OCI-LY7 (cell line): ENCODE results near the gene GRAP2. TPM values are rescaled to one million over a fixed set of nuclear protein-coding genes. Genes with fewer than 3 reads are reported as not detected.

Source experiments
- BruUV-seq: library from RNA; stranded (reverse); fragments of 400-500 nt; replicated peaks from 2 replicates; lab custom pipeline; 2021; lab: Mats Ljungman, UMichigan
- CTCF ChIA-PET: fragments of 300-600 bp; sonication (Branson Sonifier 250); formaldehyde crosslinking; loops from one replicate; lab custom pipeline; 2022; ENCODE audit warnings: antibody characterized with exemption; ENCODE audit not compliant: unreplicated experiment; lab: Charles Lee
- POLR2A ChIA-PET: fragments of 300-600 bp; sonication (Branson Sonifier 250); formaldehyde crosslinking; loops from one replicate; lab custom pipeline; 2022; ENCODE audit warnings: antibody characterized with exemption; lab: Charles Lee
- DNase-seq: peaks from one replicate; pipeline ENCODE4 v3.0.0-alpha.2; 2015; ENCODE audit warnings: low spot score
- H2AFZ ChIP-seq: fragments of 200-600 bp; sonication (generic), shearing (Covaris generic); 2 replicates; pipeline ENCODE4 v1.6.1; 2014; ENCODE audit warnings: mild to moderate bottlenecking, antibody characterized with exemption, low read length, moderate library complexity
- H3K27ac ChIP-seq: fragments of 200-600 bp; sonication (generic); 2 replicates; pipeline ENCODE4 v1.5.1; 2014; ENCODE audit warnings: mixed run types, low read depth, mild to moderate bottlenecking, moderate library complexity, low read length, inconsistent platforms; ENCODE audit not compliant: poor library complexity, severe bottlenecking
- H3K36me3 ChIP-seq: fragments of 200-600 bp; sonication (generic); 2 replicates; pipeline ENCODE4 v1.6.1; 2014; ENCODE audit warnings: mild to moderate bottlenecking, antibody characterized with exemption, low read length, moderate library complexity, mixed read lengths; ENCODE audit not compliant: insufficient read depth
- H3K4me1 ChIP-seq: fragments of 200-600 bp; sonication (generic); 2 replicates; pipeline ENCODE4 v1.5.1; 2014; ENCODE audit warnings: mild to moderate bottlenecking, low read length; ENCODE audit not compliant: insufficient read depth, poor library complexity, severe bottlenecking
- H3K4me2 ChIP-seq: fragments of 200-600 bp; sonication (generic); 2 replicates; pipeline ENCODE4 v1.6.1; 2014; ENCODE audit warnings: mild to moderate bottlenecking, low read length
- H3K4me3 ChIP-seq: fragments of 200-600 bp; sonication (generic); 2 replicates; pipeline ENCODE4 v1.5.1; 2014; ENCODE audit warnings: mild to moderate bottlenecking, low read depth, low read length; ENCODE audit not compliant: poor library complexity, severe bottlenecking
- H3K79me2 ChIP-seq: fragments of 200-600 bp; sonication (generic); 2 replicates; pipeline ENCODE4 v1.6.1; 2016; ENCODE audit warnings: low read depth, mild to moderate bottlenecking, low read length, moderate library complexity, mixed read lengths; ENCODE audit not compliant: insufficient read depth
- H3K9me2 ChIP-seq: fragments of 200-600 bp; sonication (generic); 2 replicates; pipeline ENCODE4 v1.6.1; 2016; ENCODE audit warnings: mild to moderate bottlenecking, low read length, mixed read lengths; ENCODE audit not compliant: insufficient read depth
- H3K9me3 ChIP-seq: fragments of 200-600 bp; sonication (generic); 2 replicates; pipeline ENCODE4 v1.6.1; 2014; ENCODE audit warnings: mild to moderate bottlenecking, mixed run types, low read length, mixed read lengths
- H4K20me1 ChIP-seq: fragments of 200-600 bp; sonication (generic); 2 replicates; pipeline ENCODE4 v1.6.1; 2014; ENCODE audit warnings: mild to moderate bottlenecking, antibody characterized with exemption, low read length, moderate library complexity, mixed read lengths; ENCODE audit not compliant: insufficient read depth
- EZH2phosphoT487 ChIP-seq: fragments of 200-600 bp; sonication (generic); IDR thresholded peaks from 2 replicates; pipeline ENCODE4 v1.6.1; 2018; ENCODE audit warnings: low read depth, borderline replicate concordance, mild to moderate bottlenecking, mixed run types, antibody characterized with exemption, low read length, moderate library complexity, mixed read lengths
- intact Hi-C: fragments of 100-400 bp; cut with micrococcal nuclease; formaldehyde crosslinking; loops from one replicate; pipeline ENCODE4 v1.10.0; 2022; ENCODE audit not compliant: unreplicated experiment
- total RNA-seq, 2 experiments: library from RNA; depleted of rRNA in 1 of 2; stranded (reverse); fragments of >200 nt in 1 of 2; shearing (Covaris generic) in 1 of 2; gene quantifications; 2 replicates each; pipeline ENCODE4 v1.2.3, GENCODE V29; 2014 to 2022
- TF ChIP-seq, protein P1 (sequence below): fragments of 200-600 bp; sonication (generic); conservative IDR thresholded peaks from 2 replicates; pipeline ENCODE4 v1.5.1; 2014; ENCODE audit warnings: mild to moderate bottlenecking, antibody characterized with exemption, low read length, moderate library complexity, mixed read lengths

GRAP2 gene
- total RNA-seq, 2 experiments from 2014 or later = not detected

DNA sequence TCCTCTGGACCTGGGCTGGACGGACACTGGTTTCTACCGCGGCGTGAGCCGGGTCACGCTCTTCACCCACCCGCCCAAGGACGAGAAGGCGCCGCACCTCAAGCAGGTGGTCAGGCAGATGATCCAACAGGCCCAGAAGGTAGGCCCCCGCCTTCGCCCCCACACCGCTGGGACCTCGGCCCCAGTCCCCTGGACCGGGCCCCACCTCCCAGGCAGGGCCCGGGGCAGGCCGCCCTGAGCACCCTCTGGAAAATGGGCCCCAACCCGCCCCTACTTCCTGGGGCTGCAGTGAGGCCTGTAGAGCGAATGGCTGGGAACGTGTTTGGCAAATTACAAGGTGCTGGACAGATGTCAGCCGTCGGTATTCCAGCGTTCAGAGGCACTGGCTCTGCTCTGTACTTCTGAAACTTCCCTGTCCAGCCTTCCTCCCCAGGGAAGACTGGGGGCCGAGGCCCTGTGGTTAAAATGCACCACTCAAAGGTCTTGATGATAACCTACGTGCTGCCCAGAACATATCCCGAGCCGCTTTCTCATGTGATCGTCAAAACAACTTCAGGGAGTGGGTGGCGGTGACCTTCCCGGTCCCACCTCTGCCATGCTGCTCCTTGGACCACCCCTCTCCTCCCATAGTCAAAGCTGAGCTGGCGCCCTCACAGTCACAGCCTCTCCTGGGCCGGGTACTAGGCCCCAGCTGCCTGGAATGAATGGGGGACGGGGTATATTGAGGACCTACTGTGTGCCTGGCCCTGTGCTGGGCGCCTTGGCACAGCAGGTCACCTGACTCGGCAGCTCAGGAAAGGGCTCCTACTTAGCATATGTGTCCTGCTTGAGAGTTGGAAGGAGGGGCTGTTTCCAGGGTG, 94.7 kb downstream of the GRAP2 start:
- no TSS peak for BruUV-seq
- no peaks in the 10 kb centered on the region for H3K4me1 ChIP-seq

DNA sequence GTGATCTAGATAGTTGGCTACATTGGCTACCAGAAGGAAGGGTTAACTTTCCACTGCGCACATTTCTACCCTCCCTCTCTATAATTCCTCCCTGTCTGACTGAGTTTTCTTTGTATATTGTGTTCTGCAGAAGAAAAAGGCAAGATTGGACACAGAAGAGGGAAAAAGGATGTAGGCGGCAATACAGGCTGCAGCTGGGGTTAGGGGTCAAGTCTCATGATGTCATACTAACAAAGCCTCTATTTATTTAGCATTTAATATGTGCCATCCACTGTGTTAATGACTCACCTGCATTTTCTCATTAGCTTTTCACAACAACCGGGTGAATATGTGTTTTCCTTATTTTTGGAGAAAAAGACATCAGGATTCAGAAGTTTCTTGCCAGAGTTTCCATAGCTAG, 95.8 kb downstream of the GRAP2 start:
- intact Hi-C loops = no loop called here
- Histone ChIP-seq H3K79me2 (no peaks in the 10 kb centered on the region), H2AFZ (no peak overlapping the region), H3K36me3 (no peaks in the 10 kb centered on the region), H3K27ac (no peak overlapping the region), H3K4me2 (no peak overlapping the region), H3K4me1 (no peaks in the 10 kb centered on the region), H3K9me3 (no peaks in the 10 kb centered on the region), H3K9me2 (no peaks in the 10 kb centered on the region), H3K4me3 (no peak overlapping the region), H4K20me1 (no peaks in the 10 kb centered on the region)
- CTCF ChIA-PET = no interaction called here
- POLR2A ChIA-PET = no interaction called here
- BruUV-seq = no TSS peak
- DNase-seq = no peak
- TF ChIP-seq, protein P1, sequence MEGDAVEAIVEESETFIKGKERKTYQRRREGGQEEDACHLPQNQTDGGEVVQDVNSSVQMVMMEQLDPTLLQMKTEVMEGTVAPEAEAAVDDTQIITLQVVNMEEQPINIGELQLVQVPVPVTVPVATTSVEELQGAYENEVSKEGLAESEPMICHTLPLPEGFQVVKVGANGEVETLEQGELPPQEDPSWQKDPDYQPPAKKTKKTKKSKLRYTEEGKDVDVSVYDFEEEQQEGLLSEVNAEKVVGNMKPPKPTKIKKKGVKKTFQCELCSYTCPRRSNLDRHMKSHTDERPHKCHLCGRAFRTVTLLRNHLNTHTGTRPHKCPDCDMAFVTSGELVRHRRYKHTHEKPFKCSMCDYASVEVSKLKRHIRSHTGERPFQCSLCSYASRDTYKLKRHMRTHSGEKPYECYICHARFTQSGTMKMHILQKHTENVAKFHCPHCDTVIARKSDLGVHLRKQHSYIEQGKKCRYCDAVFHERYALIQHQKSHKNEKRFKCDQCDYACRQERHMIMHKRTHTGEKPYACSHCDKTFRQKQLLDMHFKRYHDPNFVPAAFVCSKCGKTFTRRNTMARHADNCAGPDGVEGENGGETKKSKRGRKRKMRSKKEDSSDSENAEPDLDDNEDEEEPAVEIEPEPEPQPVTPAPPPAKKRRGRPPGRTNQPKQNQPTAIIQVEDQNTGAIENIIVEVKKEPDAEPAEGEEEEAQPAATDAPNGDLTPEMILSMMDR = no peak
- TF ChIP-seq EZH2phosphoT487 = no peak

More for the DNA sequence above, 94.7 kb downstream of the GRAP2 start:
- intact Hi-C loops = no loop called here
- CTCF ChIA-PET = no interaction called here
- Histone ChIP-seq H3K9me2 (no peaks in the 10 kb centered on the region), H3K4me2 (no peak overlapping the region), H4K20me1 (no peaks in the 10 kb centered on the region), H2AFZ (no peak overlapping the region), H3K9me3 (no peaks in the 10 kb centered on the region), H3K36me3 (no peaks in the 10 kb centered on the region), H3K4me3 (no peak overlapping the region), H3K79me2 (no peaks in the 10 kb centered on the region), H3K27ac (no peak overlapping the region)
- no peak for DNase-seq
- POLR2A ChIA-PET = no interaction called here
- TF ChIP-seq EZH2phosphoT487 = no peak
- TF ChIP-seq, protein P1 = no peak

DNA sequence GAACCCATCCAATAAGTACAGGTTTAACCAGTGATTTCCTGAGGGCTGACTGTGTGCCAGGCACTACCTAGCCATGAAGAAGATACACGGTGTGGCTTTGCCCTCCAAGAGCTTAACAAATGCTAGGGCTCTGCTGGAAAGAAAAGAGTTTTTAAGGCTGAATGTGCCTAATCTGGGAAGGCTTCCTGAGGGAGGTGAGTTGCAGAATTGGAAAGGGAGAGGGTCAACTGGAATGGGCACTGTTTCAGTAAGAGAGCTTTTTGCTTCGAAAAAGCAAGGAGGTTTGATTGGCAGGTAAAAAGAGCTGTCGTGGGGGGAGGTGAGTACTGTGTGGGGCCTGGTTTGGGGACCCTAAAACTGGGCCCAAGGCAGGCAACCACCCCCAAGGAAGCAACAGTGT, 96.5 kb downstream of the GRAP2 start:
- H2AFZ ChIP-seq = no peak overlapping the region
- H3K27ac ChIP-seq = no peak overlapping the region
- H3K36me3 ChIP-seq = no peaks in the 10 kb centered on the region
- H3K9me3 ChIP-seq = no peaks in the 10 kb centered on the region
- no peak overlapping the region for H3K4me3 ChIP-seq
- no peaks in the 10 kb centered on the region for H4K20me1 ChIP-seq
- BruUV-seq = no TSS peak
- H3K79me2 ChIP-seq = no peaks in the 10 kb centered on the region
- ChIA-PET CTCF (interaction anchor here (0.6 kb wide), 1 partner anchor 12 kb away, joined by 3 read pairs; no protein-coding TSS in a partner anchor), POLR2A (no interaction called here)
- H3K4me1 ChIP-seq = no peaks in the 10 kb centered on the region
- H3K4me2 ChIP-seq = no peak overlapping the region
- intact Hi-C loops = no loop called here
- DNase-seq = no peak
- no peak for TF ChIP-seq EZH2phosphoT487
- TF ChIP-seq, protein P1 = no peak
- no peaks in the 10 kb centered on the region for H3K9me2 ChIP-seq
